Measurements from ENCODE around the gene SORL1.

The SORL1 gene

GRCh38 chr11:121670805-121671282, 218.7 kb downstream of the SORL1 start:
- no peak for DNase-seq

GRCh38 chr11:121671283-121672168, 219.4 kb downstream of the SORL1 start:
- no peak for DNase-seq

- DNase-seq, result no peak
Observed at GRCh38 chr11:121672630-121673487, 220.7 kb downstream of the SORL1 start.

- no peak for DNase-seq
Observed at GRCh38 chr11:121681550-121682268, 229.6 kb downstream of the SORL1 start.
